Measurements from ENCODE around the gene NPAS3.

Gene NPAS3

DNA sequence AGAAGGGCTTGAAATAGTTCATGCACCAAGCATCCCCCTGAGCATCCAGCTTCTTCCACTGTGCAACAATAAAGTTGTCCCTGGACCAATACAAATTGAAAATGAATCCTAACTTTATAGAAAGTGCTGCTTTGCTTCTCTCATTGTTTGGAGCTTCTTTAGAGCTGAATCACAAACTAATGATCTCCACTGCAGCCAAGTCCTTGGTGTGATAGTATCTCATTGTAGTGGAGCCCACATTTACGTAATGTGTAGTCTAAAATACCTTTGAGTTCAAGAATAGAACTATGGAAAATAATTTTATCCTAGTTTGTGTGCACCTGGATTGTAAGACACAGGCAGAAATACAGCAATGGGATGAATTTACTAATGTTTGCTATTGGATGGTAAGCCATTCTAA lies 692.3 kb downstream of the NPAS3 start:
- Mint-ChIP-seq H3K4me3 (no peak overlapping the region), H3K27ac (no peak overlapping the region), H3K27me3 (no peaks in the 10 kb centered on the region), H3K4me1 (ENCODE audit: low read depth) (no peaks in the 10 kb centered on the region), H3K36me3 (ENCODE audit: low read depth) (no peaks in the 10 kb centered on the region), H3K9me3 (no peaks in the 10 kb centered on the region)
- no peak for DNase-seq

DNA sequence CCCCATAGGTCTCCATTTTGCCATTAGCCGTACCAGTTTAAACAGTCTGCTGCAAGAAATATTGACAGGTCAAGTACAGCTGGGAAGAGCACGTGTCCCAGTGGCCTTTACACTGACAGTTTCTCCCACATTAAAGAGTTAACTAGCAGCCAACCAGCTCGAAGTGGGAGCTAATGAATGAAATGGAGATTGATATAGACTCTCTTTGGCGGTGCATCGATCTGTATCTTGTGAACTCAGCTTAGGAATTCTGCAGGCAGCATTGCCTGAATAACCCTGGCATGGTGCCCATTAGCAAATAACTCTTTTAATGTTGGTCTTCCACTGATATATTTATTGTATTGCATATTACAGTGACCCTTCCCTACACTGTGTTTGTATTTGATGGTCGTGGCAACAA lies 692.8 kb downstream of the NPAS3 start:
- no peaks in the 10 kb centered on the region for H3K36me3 Mint-ChIP-seq (ENCODE audit: low read depth)
- no peaks in the 10 kb centered on the region for H3K4me1 Mint-ChIP-seq (ENCODE audit: low read depth)
- no peak overlapping the region for H3K4me3 Mint-ChIP-seq
- no peak for DNase-seq
- H3K27ac Mint-ChIP-seq, result no peak overlapping the region
- no peaks in the 10 kb centered on the region for H3K9me3 Mint-ChIP-seq
- H3K27me3 Mint-ChIP-seq, result no peaks in the 10 kb centered on the region

DNA sequence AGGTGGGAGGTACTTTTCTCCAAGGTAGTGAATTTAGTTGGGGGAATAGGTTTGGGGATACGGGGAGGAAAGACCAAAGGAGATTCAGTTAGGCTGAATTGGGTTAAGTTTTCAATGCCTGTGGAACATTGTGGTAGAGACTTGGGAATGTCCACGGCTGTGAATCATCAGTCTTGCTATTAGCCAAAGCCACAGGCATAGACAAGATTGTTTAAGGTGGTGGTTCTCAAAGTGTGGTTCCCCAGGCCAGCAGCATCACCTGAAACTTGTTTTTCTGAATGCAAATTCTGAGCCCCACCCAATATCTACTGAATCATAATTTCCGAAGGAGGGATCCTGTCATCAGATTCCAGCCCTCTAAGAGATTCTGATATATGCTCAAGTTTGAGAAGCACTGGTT lies 696.0 kb downstream of the NPAS3 start:
- no peaks in the 10 kb centered on the region for H3K4me1 Mint-ChIP-seq (ENCODE audit: low read depth)
- H3K27me3 Mint-ChIP-seq, result no peaks in the 10 kb centered on the region
- H3K36me3 Mint-ChIP-seq (ENCODE audit: low read depth), result no peaks in the 10 kb centered on the region
- DNase-seq, result no peak
- no peaks in the 10 kb centered on the region for H3K9me3 Mint-ChIP-seq
- H3K27ac Mint-ChIP-seq, result no peak overlapping the region
- no peak overlapping the region for H3K4me3 Mint-ChIP-seq

DNA sequence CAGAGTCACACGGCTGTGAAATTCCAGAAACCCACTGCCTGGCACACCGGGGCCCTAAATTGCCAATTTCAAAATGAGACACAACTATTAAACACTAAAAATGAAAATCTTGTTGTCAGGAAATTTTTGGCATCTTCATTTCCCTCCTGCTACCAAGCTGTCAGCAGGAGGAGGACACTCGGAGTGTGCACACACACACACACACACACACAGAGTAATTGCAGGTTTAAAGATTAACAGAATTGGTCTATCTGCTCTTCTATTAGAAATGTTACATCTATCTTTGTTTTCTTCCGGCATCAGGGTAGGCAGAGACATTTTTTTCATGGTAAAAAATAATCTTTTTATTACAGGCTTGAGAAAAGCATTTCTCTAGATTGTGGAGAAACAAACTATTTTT lies 698.0 kb downstream of the NPAS3 start:
- Mint-ChIP-seq H3K27me3 (no peaks in the 10 kb centered on the region), H3K4me3 (no peak overlapping the region), H3K9me3 (no peaks in the 10 kb centered on the region), H3K27ac (no peak overlapping the region), H3K4me1 (ENCODE audit: low read depth) (no peaks in the 10 kb centered on the region), H3K36me3 (ENCODE audit: low read depth) (no peaks in the 10 kb centered on the region)
- no peak for DNase-seq

DNA sequence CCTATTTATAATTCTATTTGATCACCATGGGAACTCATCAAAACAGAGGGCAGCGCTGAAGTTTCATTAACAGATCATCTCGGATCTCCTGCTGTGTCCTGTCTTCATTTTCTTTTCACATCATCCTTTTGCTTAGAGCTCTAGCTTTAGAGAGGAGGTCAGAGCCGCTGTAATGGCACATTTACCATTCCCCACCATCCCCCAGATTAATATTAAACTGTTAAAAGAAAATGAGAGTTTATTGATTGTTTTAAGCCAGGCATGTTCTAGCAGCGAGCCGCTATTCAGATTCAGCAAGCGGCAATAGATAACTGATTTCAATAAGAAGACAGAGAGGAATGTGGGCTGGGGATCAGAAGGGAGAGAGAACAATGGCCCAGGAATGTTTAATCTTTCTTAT lies 703.4 kb downstream of the NPAS3 start:
- no peaks in the 10 kb centered on the region for H3K36me3 Mint-ChIP-seq (ENCODE audit: low read depth)
- H3K4me3 Mint-ChIP-seq, result no peak overlapping the region
- no peak for DNase-seq
- H3K4me1 Mint-ChIP-seq (ENCODE audit: low read depth), result no peaks in the 10 kb centered on the region
- no peaks in the 10 kb centered on the region for H3K9me3 Mint-ChIP-seq
- H3K27ac Mint-ChIP-seq, result no peak overlapping the region
- H3K27me3 Mint-ChIP-seq, result no peaks in the 10 kb centered on the region

DNA sequence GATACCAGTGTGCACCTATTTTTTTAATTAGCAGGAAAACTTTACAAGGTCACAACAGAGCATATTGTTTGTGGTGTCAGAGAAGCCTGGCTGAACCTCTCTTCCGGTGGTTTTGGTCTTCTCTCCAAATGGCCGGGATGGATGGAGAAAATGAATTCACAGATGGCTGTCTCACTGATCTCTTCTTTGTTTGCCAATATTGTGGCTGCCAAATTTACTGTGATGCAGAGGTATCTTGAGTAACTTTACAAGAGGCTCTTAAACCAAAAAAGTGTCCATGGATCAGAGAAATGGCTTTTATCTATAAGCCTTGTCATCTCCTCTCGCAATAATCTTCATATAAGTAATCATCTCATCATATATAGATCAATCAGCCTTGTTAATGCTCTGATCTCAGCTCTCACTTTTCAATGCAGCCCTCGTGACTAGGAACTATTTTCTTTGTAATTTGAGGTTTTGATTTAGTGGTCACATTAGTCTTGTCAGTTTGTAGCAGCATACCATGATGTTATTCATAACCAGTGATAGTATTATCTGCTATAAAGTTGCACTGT lies 704.1 kb downstream of the NPAS3 start:
- Mint-ChIP-seq H3K4me1 (ENCODE audit: low read depth) (no peaks in the 10 kb centered on the region), H3K36me3 (ENCODE audit: low read depth) (no peaks in the 10 kb centered on the region), H3K27ac (no peak overlapping the region), H3K4me3 (no peak overlapping the region), H3K27me3 (no peaks in the 10 kb centered on the region), H3K9me3 (no peaks in the 10 kb centered on the region)
- no peak for DNase-seq

DNA sequence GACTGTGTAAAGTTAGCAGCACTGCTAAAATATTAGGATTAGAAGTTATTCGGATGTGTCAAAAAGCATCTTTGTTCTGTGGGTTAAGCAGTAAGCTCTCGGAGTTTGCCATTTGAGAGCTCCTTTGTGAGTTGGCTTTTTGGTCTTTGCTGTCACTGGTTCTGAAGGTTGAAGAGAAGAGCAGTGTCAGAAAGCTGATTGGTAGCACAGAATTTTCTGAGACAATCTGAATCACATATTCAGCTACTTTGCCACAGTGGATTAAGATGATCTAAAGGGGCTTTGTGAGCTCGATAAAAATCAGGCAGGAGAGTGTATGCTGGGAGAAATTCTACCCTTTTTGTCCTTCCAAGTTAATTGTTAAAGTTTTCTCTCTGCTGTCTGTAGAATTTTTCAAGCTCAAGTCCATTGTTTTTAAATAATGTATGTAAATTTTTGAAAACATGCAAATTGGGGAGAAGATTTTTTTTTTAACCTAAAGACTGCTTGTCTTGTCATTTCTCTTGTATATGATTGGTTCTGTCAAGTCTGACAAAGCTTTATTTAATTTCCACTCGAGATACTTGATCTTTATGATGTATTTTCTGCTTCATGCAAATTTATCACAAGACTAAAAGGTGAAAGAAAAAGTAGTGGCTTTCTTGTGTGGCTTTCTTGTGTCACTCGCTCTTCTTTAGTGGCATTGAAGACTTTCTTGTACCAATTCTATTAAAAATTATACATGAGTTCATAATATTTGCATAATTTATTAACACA lies 704.9 kb downstream of the NPAS3 start:
- peaks cover 2% of the 10 kb centered on the region for H3K27me3 Mint-ChIP-seq
- H3K9me3 Mint-ChIP-seq, result no peaks in the 10 kb centered on the region
- no peak for DNase-seq
- H3K36me3 Mint-ChIP-seq (ENCODE audit: low read depth), result no peaks in the 10 kb centered on the region
- H3K4me1 Mint-ChIP-seq (ENCODE audit: low read depth), result no peaks in the 10 kb centered on the region
- no peak overlapping the region for H3K4me3 Mint-ChIP-seq
- no peak overlapping the region for H3K27ac Mint-ChIP-seq

DNA sequence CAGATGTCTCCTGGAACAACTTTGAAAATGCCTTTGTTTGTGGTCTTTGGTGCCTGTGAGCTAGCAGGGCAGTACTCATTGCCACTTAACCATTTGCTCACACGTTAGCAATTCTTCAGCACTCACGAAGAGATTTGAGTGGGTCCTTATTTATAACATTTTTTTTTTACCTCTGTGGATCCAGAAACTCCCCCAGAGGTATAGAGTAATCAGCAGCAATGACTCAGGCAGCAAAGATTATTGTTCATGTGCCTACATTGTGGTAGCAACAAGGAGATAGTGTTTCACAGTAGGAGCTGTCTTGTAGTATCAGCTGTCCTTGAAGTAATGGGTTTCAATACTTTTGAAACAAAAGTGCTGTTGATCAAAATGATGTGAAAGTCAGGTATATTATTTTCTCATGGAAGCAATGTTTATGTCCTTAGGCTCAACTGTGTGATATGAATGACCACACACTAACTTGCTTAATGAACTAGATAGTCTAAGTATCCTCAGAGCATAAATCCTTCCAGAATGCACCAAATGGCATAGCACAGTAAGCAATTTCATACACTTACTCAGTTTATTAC lies 708.1 kb downstream of the NPAS3 start:
- H3K4me1 Mint-ChIP-seq (ENCODE audit: low read depth), result no peaks in the 10 kb centered on the region
- H3K9me3 Mint-ChIP-seq, result no peaks in the 10 kb centered on the region
- H3K4me3 Mint-ChIP-seq, result no peak overlapping the region
- H3K27me3 Mint-ChIP-seq, result peaks cover 4% of the 10 kb centered on the region
- H3K36me3 Mint-ChIP-seq (ENCODE audit: low read depth), result no peaks in the 10 kb centered on the region
- DNase-seq, result no peak
- no peak overlapping the region for H3K27ac Mint-ChIP-seq

DNA sequence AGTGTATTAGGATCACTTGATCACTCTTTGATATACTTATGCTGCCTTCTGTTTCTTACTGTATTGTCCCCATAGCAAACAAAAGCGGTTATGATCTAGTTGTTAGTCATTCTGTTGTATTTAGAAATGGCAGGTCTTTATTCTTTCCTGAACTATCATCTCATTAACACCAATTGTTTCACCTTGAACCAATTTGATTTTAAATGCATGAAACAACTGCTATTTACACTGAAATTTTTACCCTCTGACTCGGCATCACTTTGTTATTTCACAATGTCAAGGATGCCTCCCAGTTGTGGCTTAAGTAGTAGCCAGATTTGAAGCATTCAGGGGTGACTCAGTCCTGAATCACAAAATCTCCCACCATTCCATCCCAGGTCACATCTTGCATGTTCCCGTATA lies 708.7 kb downstream of the NPAS3 start:
- no peak for DNase-seq
- H3K9me3 Mint-ChIP-seq, result no peaks in the 10 kb centered on the region
- peaks cover 4% of the 10 kb centered on the region for H3K27me3 Mint-ChIP-seq
- no peak overlapping the region for H3K27ac Mint-ChIP-seq
- no peak overlapping the region for H3K4me3 Mint-ChIP-seq
- H3K4me1 Mint-ChIP-seq (ENCODE audit: low read depth), result no peaks in the 10 kb centered on the region
- no peaks in the 10 kb centered on the region for H3K36me3 Mint-ChIP-seq (ENCODE audit: low read depth)

DNA sequence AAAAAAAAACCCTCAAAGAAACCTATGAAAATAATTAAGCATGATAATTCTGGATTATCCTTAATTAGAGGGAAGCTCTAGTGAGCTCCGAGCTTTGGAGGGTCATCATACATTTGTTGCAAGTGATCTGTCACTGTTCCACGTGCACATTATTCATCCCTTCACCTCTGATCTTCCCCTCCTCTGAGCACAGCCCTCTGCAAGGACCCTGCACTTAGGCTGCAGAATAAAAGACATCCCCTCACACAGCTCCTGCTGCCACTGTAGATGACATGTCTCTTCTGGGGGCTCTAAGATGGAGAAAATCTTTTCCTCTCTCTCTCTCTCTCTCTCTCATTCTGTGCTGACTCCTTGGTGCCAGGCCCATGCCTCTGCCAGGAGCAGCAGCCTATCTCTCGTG lies 711.8 kb downstream of the NPAS3 start:
- no peak for DNase-seq
- no peak overlapping the region for H3K4me3 Mint-ChIP-seq
- no peaks in the 10 kb centered on the region for H3K4me1 Mint-ChIP-seq (ENCODE audit: low read depth)
- no peaks in the 10 kb centered on the region for H3K36me3 Mint-ChIP-seq (ENCODE audit: low read depth)
- no peak overlapping the region for H3K27ac Mint-ChIP-seq
- peaks cover 8% of the 10 kb centered on the region for H3K27me3 Mint-ChIP-seq
- H3K9me3 Mint-ChIP-seq, result no peaks in the 10 kb centered on the region

DNA sequence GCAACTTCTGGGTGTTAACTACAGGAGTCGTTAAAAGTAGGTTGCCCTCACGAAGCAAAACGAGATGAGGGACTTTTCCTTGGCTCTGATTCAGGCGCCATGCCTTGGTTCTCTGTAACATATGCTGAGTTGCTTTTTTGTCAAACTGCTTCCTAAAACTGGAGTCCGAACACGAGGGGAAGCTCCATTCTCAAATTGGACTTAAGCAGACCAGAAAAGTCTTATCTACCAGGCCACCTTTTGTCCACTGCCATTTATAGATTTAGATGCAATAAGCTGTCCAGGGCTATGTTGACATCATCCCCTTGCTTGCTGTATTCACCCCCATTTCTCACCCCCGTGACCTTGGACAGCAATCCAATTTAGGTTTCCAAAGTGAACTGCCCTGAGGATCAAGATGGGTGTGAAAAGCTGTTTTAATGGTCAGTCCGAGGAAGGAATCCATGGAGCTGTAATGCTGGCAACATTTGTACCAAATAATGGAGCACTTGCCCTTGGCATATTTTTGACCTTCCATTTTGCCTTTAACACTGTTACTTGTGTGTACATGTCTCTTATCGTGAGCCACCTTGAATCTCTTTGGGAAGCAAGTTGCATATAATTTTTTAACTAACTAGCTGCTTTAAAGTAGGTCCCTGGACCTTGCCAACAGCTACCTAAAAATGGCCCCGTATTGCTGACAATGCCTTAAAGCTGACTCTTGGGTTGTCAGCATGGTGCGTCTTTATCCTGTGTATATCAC lies 714.1 kb downstream of the NPAS3 start:
- peaks cover 8% of the 10 kb centered on the region for H3K27me3 Mint-ChIP-seq
- no peak overlapping the region for H3K27ac Mint-ChIP-seq
- no peak for DNase-seq
- no peak overlapping the region for H3K4me3 Mint-ChIP-seq
- no peaks in the 10 kb centered on the region for H3K36me3 Mint-ChIP-seq (ENCODE audit: low read depth)
- no peaks in the 10 kb centered on the region for H3K9me3 Mint-ChIP-seq
- H3K4me1 Mint-ChIP-seq (ENCODE audit: low read depth), result no peaks in the 10 kb centered on the region

DNA sequence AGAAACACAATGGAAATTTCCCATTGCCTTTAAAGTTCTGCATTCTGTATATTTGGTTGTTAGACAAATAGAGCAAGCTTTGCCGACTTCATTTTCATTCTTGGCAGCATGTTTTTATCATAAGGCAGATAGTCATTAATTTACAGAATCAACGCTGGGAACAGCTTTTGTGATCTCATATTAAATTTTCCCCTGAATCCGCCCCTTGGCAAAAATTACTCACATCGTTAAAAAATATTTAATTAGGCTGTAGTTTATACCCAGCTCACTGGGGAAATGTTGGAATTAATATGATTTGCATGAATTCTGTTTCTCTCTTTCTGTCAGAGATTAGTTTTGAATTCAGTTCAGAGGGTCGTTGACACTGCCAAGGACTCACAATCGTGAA lies 714.6 kb downstream of the NPAS3 start:
- H3K4me1 Mint-ChIP-seq (ENCODE audit: low read depth), result no peaks in the 10 kb centered on the region
- no peak for DNase-seq
- no peaks in the 10 kb centered on the region for H3K36me3 Mint-ChIP-seq (ENCODE audit: low read depth)
- no peak overlapping the region for H3K4me3 Mint-ChIP-seq
- H3K9me3 Mint-ChIP-seq, result no peaks in the 10 kb centered on the region
- peaks cover 8% of the 10 kb centered on the region for H3K27me3 Mint-ChIP-seq
- H3K27ac Mint-ChIP-seq, result no peak overlapping the region

DNA sequence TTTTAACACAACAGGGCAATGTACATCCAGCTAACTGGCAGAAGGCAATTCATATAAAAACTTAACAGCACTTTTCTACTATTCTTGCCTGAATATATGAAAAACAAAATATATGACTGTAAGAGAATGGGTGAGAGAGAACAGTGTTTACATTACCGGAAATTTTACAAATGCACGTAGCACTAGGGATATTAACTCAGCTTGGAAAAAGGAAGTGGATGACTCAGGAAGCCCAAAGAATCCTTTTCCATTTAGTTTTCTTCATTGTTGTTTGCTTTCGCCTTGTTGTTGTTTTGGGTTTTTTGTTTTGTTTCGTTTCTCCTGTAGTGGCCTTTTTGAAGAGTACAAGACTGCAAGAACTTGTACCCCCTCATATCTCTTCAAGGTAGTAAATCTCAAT lies 716.7 kb downstream of the NPAS3 start:
- Mint-ChIP-seq H3K27me3 (peaks cover 3% of the 10 kb centered on the region), H3K27ac (no peak overlapping the region), H3K9me3 (no peaks in the 10 kb centered on the region), H3K36me3 (ENCODE audit: low read depth) (no peaks in the 10 kb centered on the region), H3K4me3 (no peak overlapping the region), H3K4me1 (ENCODE audit: low read depth) (no peaks in the 10 kb centered on the region)
- DNase-seq, result no peak

DNA sequence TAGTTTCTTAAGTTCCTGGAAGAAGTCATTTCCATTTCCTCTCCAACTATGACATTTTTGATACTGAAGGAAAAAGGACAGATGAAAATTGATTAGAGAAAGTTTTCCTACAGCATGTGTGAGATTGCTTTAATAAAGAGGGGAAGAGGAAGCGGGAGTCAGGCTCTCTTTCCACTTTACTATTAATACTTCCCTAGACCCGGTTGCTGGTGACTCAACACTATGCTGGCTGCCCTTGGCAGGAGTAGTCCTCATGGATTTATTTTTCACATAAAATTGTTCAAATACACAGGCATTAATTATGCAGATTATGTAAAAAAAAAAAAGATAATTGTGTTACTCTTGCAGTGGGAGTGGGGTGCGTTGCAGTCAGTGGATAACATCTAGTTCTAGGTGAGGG lies 718.8 kb downstream of the NPAS3 start:
- no peaks in the 10 kb centered on the region for H3K9me3 Mint-ChIP-seq
- no peak overlapping the region for H3K27ac Mint-ChIP-seq
- no peaks in the 10 kb centered on the region for H3K4me1 Mint-ChIP-seq (ENCODE audit: low read depth)
- no peaks in the 10 kb centered on the region for H3K36me3 Mint-ChIP-seq (ENCODE audit: low read depth)
- peaks cover 3% of the 10 kb centered on the region for H3K27me3 Mint-ChIP-seq
- no peak for DNase-seq
- no peak overlapping the region for H3K4me3 Mint-ChIP-seq

DNA sequence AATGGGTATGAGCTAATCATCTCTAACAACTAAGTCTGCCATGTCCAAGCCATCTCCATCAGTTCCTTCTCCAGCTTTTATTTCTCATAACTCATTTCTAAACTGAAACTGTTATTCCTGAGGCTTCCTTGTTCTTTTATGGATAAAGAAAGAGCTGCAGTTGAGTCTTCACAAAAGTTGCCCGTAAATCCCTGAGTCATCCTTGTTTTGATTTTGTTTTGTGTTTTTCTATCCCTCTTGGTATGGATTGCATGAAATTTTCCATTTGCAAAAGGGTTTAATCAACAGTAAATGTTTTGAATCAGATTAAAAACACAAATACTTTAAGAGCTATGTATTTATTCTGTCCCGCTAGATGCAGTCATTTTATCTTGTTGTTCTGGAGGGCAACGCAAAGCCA lies 721.6 kb downstream of the NPAS3 start:
- Mint-ChIP-seq H3K4me1 (ENCODE audit: low read depth) (no peaks in the 10 kb centered on the region), H3K27ac (no peak overlapping the region), H3K9me3 (no peaks in the 10 kb centered on the region), H3K27me3 (no peaks in the 10 kb centered on the region), H3K4me3 (no peak overlapping the region), H3K36me3 (ENCODE audit: low read depth) (no peaks in the 10 kb centered on the region)
- no peak for DNase-seq
